C4-2B (cell line): ENCODE results near the gene LILRB3.
"Not testable (repeated sequence)": the region's sequence is repeated elsewhere in the genome, so short reads cannot be mapped to it uniquely, and the experiment has no call there.

Experiments
- ZFX ChIP-seq: fragments of 450-650 bp; IDR thresholded peaks from 2 replicates; pipeline ENCODE4 v1.6.1; 2017
- TF ChIP-seq, protein P1 (sequence below): fragments of 450-650 bp; conservative IDR thresholded peaks from 2 replicates; pipeline ENCODE4 v1.5.1; 2017; ENCODE audit warnings: mild to moderate bottlenecking

- TF ChIP-seq, protein P1, sequence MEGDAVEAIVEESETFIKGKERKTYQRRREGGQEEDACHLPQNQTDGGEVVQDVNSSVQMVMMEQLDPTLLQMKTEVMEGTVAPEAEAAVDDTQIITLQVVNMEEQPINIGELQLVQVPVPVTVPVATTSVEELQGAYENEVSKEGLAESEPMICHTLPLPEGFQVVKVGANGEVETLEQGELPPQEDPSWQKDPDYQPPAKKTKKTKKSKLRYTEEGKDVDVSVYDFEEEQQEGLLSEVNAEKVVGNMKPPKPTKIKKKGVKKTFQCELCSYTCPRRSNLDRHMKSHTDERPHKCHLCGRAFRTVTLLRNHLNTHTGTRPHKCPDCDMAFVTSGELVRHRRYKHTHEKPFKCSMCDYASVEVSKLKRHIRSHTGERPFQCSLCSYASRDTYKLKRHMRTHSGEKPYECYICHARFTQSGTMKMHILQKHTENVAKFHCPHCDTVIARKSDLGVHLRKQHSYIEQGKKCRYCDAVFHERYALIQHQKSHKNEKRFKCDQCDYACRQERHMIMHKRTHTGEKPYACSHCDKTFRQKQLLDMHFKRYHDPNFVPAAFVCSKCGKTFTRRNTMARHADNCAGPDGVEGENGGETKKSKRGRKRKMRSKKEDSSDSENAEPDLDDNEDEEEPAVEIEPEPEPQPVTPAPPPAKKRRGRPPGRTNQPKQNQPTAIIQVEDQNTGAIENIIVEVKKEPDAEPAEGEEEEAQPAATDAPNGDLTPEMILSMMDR: not testable (repeated sequence)
- not testable (repeated sequence) for TF ChIP-seq ZFX
These were observed 1.8 kb upstream of the LILRB3 start for GRCh38 chr19:54224619-54225018.
